HepG2 (cell line): ENCODE results near the gene DRAM1. TPM values are rescaled to one million over a fixed set of nuclear protein-coding genes. Genes with fewer than 3 reads are reported as not detected.

ENCODE experiments used
- ATF5 ChIP-seq: sonication (generic); formaldehyde crosslinking; IDR thresholded peaks from 2 replicates; pipeline ENCODE4 v1.4.0; 2020; ENCODE audit warnings: mild to moderate bottlenecking, low read depth, missing genetic modification reagents
- CENPT ChIP-seq: sonication (generic); formaldehyde crosslinking; IDR thresholded peaks from 2 replicates; pipeline ENCODE4 v1.8.0; 2022; ENCODE audit warnings: low read depth, mild to moderate bottlenecking, moderate library complexity, missing genetic modification reagents
- DNMT3B ChIP-seq: conservative IDR thresholded peaks from 2 replicates; pipeline ENCODE4 v1.6.1; 2016; ENCODE audit warnings: missing biosample characterization, control low read depth
- EEA1 ChIP-seq: sonication (generic); formaldehyde crosslinking; IDR thresholded peaks from 2 replicates; pipeline ENCODE4 v1.5.1; 2020; ENCODE audit warnings: mild to moderate bottlenecking, missing genetic modification reagents, borderline replicate concordance
- HNF4G ChIP-seq, 2 experiments: sonication (generic) in 1 of 2; formaldehyde crosslinking in 1 of 2; IDR thresholded peaks; 2 replicates each; pipeline versions ENCODE4 v1.4.0 to v1.6.1; 2011 to 2020; ENCODE audit warnings: borderline replicate concordance in 2 of 2, low read depth in 2 of 2, mild to moderate bottlenecking in 2 of 2, low read length in 1 of 2, missing genetic modification reagents in 1 of 2, moderate library complexity in 1 of 2
- KAT8 ChIP-seq: IDR thresholded peaks from 2 replicates; pipeline ENCODE4 v1.6.1; 2016; ENCODE audit warnings: missing genetic modification reagents, missing compliant biosample characterization
- KLF12 ChIP-seq: sonication (generic); formaldehyde crosslinking; IDR thresholded peaks from 2 replicates; pipeline ENCODE4 v1.4.0; 2020; ENCODE audit warnings: missing genetic modification reagents, borderline replicate concordance
- PBX3 ChIP-seq: sonication (generic); formaldehyde crosslinking; IDR thresholded peaks from 2 replicates; pipeline ENCODE4 v1.8.1; 2023; ENCODE audit warnings: missing genetic modification reagents, inconsistent platforms, borderline replicate concordance
- PHF5A ChIP-seq: IDR thresholded peaks from one replicate; pipeline ENCODE4 v1.6.1; 2018; ENCODE audit warnings: low read depth, missing genetic modification reagents; ENCODE audit not compliant: unreplicated experiment
- TCF12 ChIP-seq, 2 experiments: fragments of 450-650 bp in 1 of 2; sonication (generic) in 1 of 2; formaldehyde crosslinking in 1 of 2; IDR thresholded peaks; 2 replicates each; pipeline versions ENCODE4 v1.6.1 to v1.8.0; 2017 to 2022; ENCODE audit warnings: antibody characterized with exemption in 1 of 2, mild to moderate bottlenecking in 1 of 2, missing genetic modification reagents in 1 of 2, moderate library complexity in 1 of 2
- ZBTB10 ChIP-seq: sonication (generic); formaldehyde crosslinking; IDR thresholded peaks from 2 replicates; pipeline ENCODE4 v1.4.0; 2020; ENCODE audit warnings: missing genetic modification reagents, borderline replicate concordance
- ZBTB46 ChIP-seq: sonication (generic); formaldehyde crosslinking; IDR thresholded peaks from 2 replicates; pipeline ENCODE4 v1.4.0; 2020; ENCODE audit warnings: mild to moderate bottlenecking, missing genetic modification reagents, borderline replicate concordance
- ZFYVE20 ChIP-seq: sonication (generic); formaldehyde crosslinking; IDR thresholded peaks from 2 replicates; pipeline ENCODE4 v1.8.0; 2023; ENCODE audit warnings: low read depth, mild to moderate bottlenecking, moderate library complexity, missing genetic modification reagents, borderline replicate concordance
- ZNF260 ChIP-seq: sonication (generic); formaldehyde crosslinking; IDR thresholded peaks from 2 replicates; pipeline ENCODE4 v1.4.0; 2020; ENCODE audit warnings: missing genetic modification reagents, low read depth, mild to moderate bottlenecking, borderline replicate concordance
- ZNF569 ChIP-seq: sonication (generic); formaldehyde crosslinking; IDR thresholded peaks from 2 replicates; pipeline ENCODE4 v1.5.0; 2020; ENCODE audit warnings: mild to moderate bottlenecking, missing genetic modification reagents, moderate library complexity, borderline replicate concordance
- ZNF607 ChIP-seq: sonication (generic); formaldehyde crosslinking; IDR thresholded peaks from 2 replicates; pipeline ENCODE4 v1.5.1; 2020; ENCODE audit warnings: missing genetic modification reagents, mild to moderate bottlenecking, borderline replicate concordance
- ZNF619 ChIP-seq: sonication (generic); formaldehyde crosslinking; IDR thresholded peaks from 2 replicates; pipeline ENCODE4 v1.4.0; 2020; ENCODE audit warnings: mild to moderate bottlenecking, missing genetic modification reagents
- polyA plus RNA-seq, 8 experiments: library from polyadenylated mRNA; depleted of rRNA in 3 of 8; stranded (reverse) in 7 of 8; unstranded in 1 of 8; fragments of >200 nt; fragmentation: Illumina TruSeq in 4 of 8; extraction: Trizol in 4 of 8; gene quantifications; 2 replicates each; pipeline versions ENCODE4 v1.2.1 to v1.2.3, GENCODE V29; 2011 to 2016; ENCODE audit warnings: low read depth in 4 of 8, missing spikeins in 1 of 8, mixed read lengths in 1 of 8; ENCODE audit not compliant: insufficient read depth in 1 of 8
- total RNA-seq, 5 experiments: library from RNA; depleted of rRNA; stranded (reverse); fragments of >200 nt; fragmentation: Illumina TruSeq; extraction: Trizol; gene quantifications; 2 replicates each; pipeline ENCODE4 v1.2.3, GENCODE V29; 2016; ENCODE audit warnings: low read depth in 1 of 5
- TF ChIP-seq, protein P1 (sequence below): IDR thresholded peaks from 2 replicates; pipeline ENCODE4 v1.6.1; 2016; ENCODE audit warnings: low read depth
- TF ChIP-seq, protein P2 (sequence below): sonication (generic); formaldehyde crosslinking; IDR thresholded peaks from 2 replicates; pipeline ENCODE4 v1.8.0; 2023; ENCODE audit warnings: mild to moderate bottlenecking, missing genetic modification reagents

DRAM1 gene
- total and polyA plus RNA-seq, 2 of the 13 experiments (the other 11 are each of a cell fraction or from before 2014, with no cell fraction given) = 20.9 to 32.6 TPM

DNA sequence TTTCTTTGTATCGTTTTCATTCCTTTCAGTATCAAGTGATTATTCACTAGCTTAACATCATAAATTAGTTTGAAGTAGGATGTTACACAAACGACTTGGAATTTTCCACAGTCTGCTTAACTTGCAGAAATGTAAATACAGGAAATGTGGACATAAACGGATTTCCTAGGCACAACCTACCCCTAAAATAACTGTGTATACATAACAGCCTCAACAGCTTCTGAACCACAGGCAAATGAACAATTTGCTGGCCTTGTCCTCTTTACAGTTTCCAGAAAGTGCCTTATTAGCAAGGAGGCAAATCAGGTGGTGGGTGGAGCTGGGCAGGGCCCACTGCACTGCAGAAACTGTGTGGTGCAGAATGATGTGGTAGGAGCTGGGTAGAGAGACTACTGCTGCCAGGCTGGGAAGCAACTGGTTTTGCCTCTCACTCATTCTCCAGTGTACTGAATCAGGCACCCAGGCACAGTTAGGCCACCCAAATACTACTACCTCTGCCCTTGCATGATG lies 14.1 kb downstream of the DRAM1 start (continued):
- no peak for TF ChIP-seq PBX3 (CRISPR knock-in tag)
- TF ChIP-seq, protein P1, sequence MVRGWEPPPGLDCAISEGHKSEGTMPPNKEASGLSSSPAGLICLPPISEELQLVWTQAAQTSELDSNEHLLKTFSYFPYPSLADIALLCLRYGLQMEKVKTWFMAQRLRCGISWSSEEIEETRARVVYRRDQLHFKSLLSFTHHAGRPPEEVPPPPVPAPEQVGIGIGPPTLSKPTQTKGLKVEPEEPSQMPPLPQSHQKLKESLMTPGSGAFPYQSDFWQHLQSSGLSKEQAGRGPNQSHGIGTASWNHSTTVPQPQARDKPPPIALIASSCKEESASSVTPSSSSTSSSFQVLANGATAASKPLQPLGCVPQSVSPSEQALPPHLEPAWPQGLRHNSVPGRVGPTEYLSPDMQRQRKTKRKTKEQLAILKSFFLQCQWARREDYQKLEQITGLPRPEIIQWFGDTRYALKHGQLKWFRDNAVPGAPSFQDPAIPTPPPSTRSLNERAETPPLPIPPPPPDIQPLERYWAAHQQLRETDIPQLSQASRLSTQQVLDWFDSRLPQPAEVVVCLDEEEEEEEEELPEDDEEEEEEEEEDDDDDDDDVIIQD (CRISPR knock-in tag) = peak; percentile 50; the same call in 1 of the 2 replicates
- no peak for TF ChIP-seq ZNF260 (CRISPR knock-in tag)
- TF ChIP-seq ATF5 = no peak
- TF ChIP-seq, protein P2, sequence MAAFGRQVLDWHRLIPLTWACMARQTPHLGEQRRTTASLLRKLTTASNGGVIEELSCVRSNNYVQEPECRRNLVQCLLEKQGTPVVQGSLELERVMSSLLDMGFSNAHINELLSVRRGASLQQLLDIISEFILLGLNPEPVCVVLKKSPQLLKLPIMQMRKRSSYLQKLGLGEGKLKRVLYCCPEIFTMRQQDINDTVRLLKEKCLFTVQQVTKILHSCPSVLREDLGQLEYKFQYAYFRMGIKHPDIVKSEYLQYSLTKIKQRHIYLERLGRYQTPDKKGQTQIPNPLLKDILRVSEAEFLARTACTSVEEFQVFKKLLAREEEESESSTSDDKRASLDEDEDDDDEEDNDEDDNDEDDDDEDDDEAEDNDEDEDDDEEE (CRISPR knock-in tag) = no peak
- TF ChIP-seq KAT8 = peak; percentile 74
- TF ChIP-seq ZNF607 = no peak
- no peak for TF ChIP-seq KLF12 (CRISPR knock-in tag)
- no peak for TF ChIP-seq TCF12 (IDR thresholded peaks at IDR 0.05)
- no peak for TF ChIP-seq TCF12 (CRISPR knock-in tag; IDR thresholded peaks at IDR 0.05)
- TF ChIP-seq ZBTB10 = no peak
- TF ChIP-seq EEA1 = no peak
- peak; percentile 82 for TF ChIP-seq PHF5A (CRISPR knock-in tag)
- TF ChIP-seq DNMT3B = no peak
- TF ChIP-seq ZNF619 = no peak
- no peak for TF ChIP-seq ZNF569 (CRISPR knock-in tag)
- no peak for TF ChIP-seq CENPT
- TF ChIP-seq HNF4G (IDR thresholded peaks at IDR 0.05; ENCODE audit: borderline replicate concordance, low read depth, low read length) = no peak
- TF ChIP-seq HNF4G (CRISPR knock-in tag; IDR thresholded peaks at IDR 0.05; ENCODE audit: borderline replicate concordance, low read depth) = no peak
- TF ChIP-seq ZBTB46 (CRISPR knock-in tag) = no peak
- TF ChIP-seq ZFYVE20 (CRISPR knock-in tag) = no peak
